Hepatocyte (in vitro differentiated cells): Measurements from ENCODE around the gene SMTN. TPM values are rescaled to one million over a fixed set of nuclear protein-coding genes. Genes with fewer than 3 reads are reported as not detected.

Source experiments
- DNase-seq: peaks from one replicate; pipeline ENCODE4 v3.0.0-alpha.2; 2016; ENCODE audit warnings: low spot score
- H2AFZ ChIP-seq: fragments of 200-600 bp; sonication (generic); 2 replicates; pipeline ENCODE4 v1.6.0; 2016; ENCODE audit warnings: antibody characterized with exemption, mild to moderate bottlenecking
- H3K27ac ChIP-seq: fragments of 200-600 bp; sonication (generic); 2 replicates; pipeline ENCODE4 v1.5.1; 2016; ENCODE audit warnings: mild to moderate bottlenecking
- H3K27me3 ChIP-seq: fragments of 200-600 bp; sonication (generic); 2 replicates; pipeline ENCODE4 v1.6.1; 2016
- H3K36me3 ChIP-seq: fragments of 200-600 bp; sonication (generic); replicated peaks from 2 replicates; pipeline ENCODE4 v1.5.1; 2016; ENCODE audit warnings: low read depth; ENCODE audit not compliant: insufficient read depth
- H3K4me1 ChIP-seq: fragments of 200-600 bp; sonication (generic); 2 replicates; pipeline ENCODE4 v1.5.1; 2016; ENCODE audit warnings: mild to moderate bottlenecking, moderate library complexity; ENCODE audit not compliant: insufficient read depth
- H3K4me2 ChIP-seq: fragments of 200-600 bp; sonication (generic); 2 replicates; pipeline ENCODE4 v1.6.0; 2016
- H3K4me3 ChIP-seq: fragments of 200-600 bp; sonication (generic); 2 replicates; pipeline ENCODE4 v1.5.1; 2016; ENCODE audit warnings: mild to moderate bottlenecking
- H3K79me2 ChIP-seq: fragments of 200-600 bp; sonication (generic); 2 replicates; pipeline ENCODE4 v1.6.0; 2017; ENCODE audit warnings: mild to moderate bottlenecking
- H3K9me2 ChIP-seq: fragments of 200-600 bp; sonication (generic); replicated peaks from 2 replicates; pipeline ENCODE4 v1.6.0; 2017; ENCODE audit warnings: mild to moderate bottlenecking; ENCODE audit not compliant: insufficient read depth
- H3K9me3 ChIP-seq: fragments of 200-600 bp; sonication (generic); 2 replicates; pipeline ENCODE4 v1.5.1; 2016; ENCODE audit warnings: low read depth, mild to moderate bottlenecking
- H4K20me1 ChIP-seq: fragments of 200-600 bp; sonication (generic); 2 replicates; pipeline ENCODE4 v1.6.0; 2016; ENCODE audit warnings: mild to moderate bottlenecking; ENCODE audit not compliant: insufficient read depth, poor library complexity, severe bottlenecking
- CTCF ChIP-seq: fragments of 200-600 bp; sonication (generic); IDR thresholded peaks from 2 replicates; pipeline ENCODE4 v1.5.1; 2016; ENCODE audit warnings: antibody characterized with exemption, mild to moderate bottlenecking; ENCODE audit not compliant: poor library complexity
- EZH2 ChIP-seq: fragments of 200-600 bp; sonication (generic); IDR thresholded peaks from 2 replicates; pipeline ENCODE4 v1.6.1; 2016; ENCODE audit warnings: antibody characterized with exemption, mild to moderate bottlenecking, borderline replicate concordance
- EZH2phosphoT487 ChIP-seq: fragments of 200-600 bp; sonication (generic); IDR thresholded peaks from one replicate; pipeline ENCODE4 v1.6.1; 2018; ENCODE audit warnings: antibody characterized with exemption, mild to moderate bottlenecking, low read depth, moderate library complexity; ENCODE audit not compliant: unreplicated experiment, severe bottlenecking
- WGBS: methylation state at CpG from one replicate; pipeline ENCODE4 v1.1.6; 2016; ENCODE audit warnings: low lambda C conversion rate; ENCODE audit errors: missing lambda C conversion rate; 5-methylcytosine and 5-hydroxymethylcytosine counted together
- polyA plus RNA-seq: library from polyadenylated mRNA; unstranded; fragments of >200 nt; fragmentation: Nextera tagmentation; extraction: Ambion mirVana; gene quantifications from 2 replicates; pipeline ENCODE4 v1.2.1, GENCODE V29; 2016
- total RNA-seq: library from RNA; depleted of rRNA; stranded (reverse); fragments of >200 nt; gene quantifications from 2 replicates; pipeline ENCODE4 v1.2.3, GENCODE V29; 2014

The SMTN gene
- total and polyA plus RNA-seq, 2 experiments from 2014 or later = 64.7 to 88.7 TPM

- H3K79me2 ChIP-seq = no peaks in the 10 kb centered on the region
- no peak for DNase-seq
- H4K20me1 ChIP-seq = no peaks in the 10 kb centered on the region
- H3K4me2 ChIP-seq = no peak overlapping the region
- TF ChIP-seq EZH2 (no peak), CTCF (no peak), EZH2phosphoT487 (no peak)
- no peaks in the 10 kb centered on the region for H3K27me3 ChIP-seq
- no peak overlapping the region for H2AFZ ChIP-seq
- H3K27ac ChIP-seq = no peak overlapping the region
- 95% methylated on average over 7 of the region's 13 CpGs for WGBS
- H3K4me1 ChIP-seq = peaks cover 15% of the 10 kb centered on the region
- no peak overlapping the region for H3K4me3 ChIP-seq
- H3K9me2 ChIP-seq = no peaks in the 10 kb centered on the region
- no peaks in the 10 kb centered on the region for H3K36me3 ChIP-seq
- no peaks in the 10 kb centered on the region for H3K9me3 ChIP-seq
Measured at GRCh38 chr22:31126869-31127175, 45.7 kb downstream of the SMTN start.

- Histone ChIP-seq H2AFZ (no peak overlapping the region), H3K4me2 (no peak overlapping the region), H3K9me3 (no peaks in the 10 kb centered on the region), H3K4me3 (no peak overlapping the region), H3K27ac (no peak overlapping the region), H3K79me2 (no peaks in the 10 kb centered on the region), H3K36me3 (no peaks in the 10 kb centered on the region), H3K4me1 (peaks cover 11% of the 10 kb centered on the region), H3K27me3 (no peaks in the 10 kb centered on the region), H4K20me1 (no peaks in the 10 kb centered on the region), H3K9me2 (no peaks in the 10 kb centered on the region)
- no peak for DNase-seq
- no peak for TF ChIP-seq EZH2
- TF ChIP-seq EZH2phosphoT487 = no peak
- TF ChIP-seq CTCF = no peak
- 92% methylated on average over 16 of the region's 19 CpGs for WGBS
Measured at GRCh38 chr22:31127181-31127772, 46.2 kb downstream of the SMTN start.

GRCh38 chr22:31128156-31128555 is 47.0 kb downstream of the SMTN start:
- H3K79me2 ChIP-seq = no peaks in the 10 kb centered on the region
- no peaks in the 10 kb centered on the region for H3K9me3 ChIP-seq
- no peak for DNase-seq
- no peaks in the 10 kb centered on the region for H3K36me3 ChIP-seq
- H2AFZ ChIP-seq = no peak overlapping the region
- no peaks in the 10 kb centered on the region for H4K20me1 ChIP-seq
- H3K4me1 ChIP-seq = peaks cover 2% of the 10 kb centered on the region
- 94% methylated on average over 7 of the region's 7 CpGs for WGBS
- no peaks in the 10 kb centered on the region for H3K9me2 ChIP-seq
- no peak overlapping the region for H3K27ac ChIP-seq
- TF ChIP-seq EZH2 = no peak
- TF ChIP-seq CTCF = no peak
- no peak for TF ChIP-seq EZH2phosphoT487
- no peak overlapping the region for H3K4me2 ChIP-seq
- no peaks in the 10 kb centered on the region for H3K27me3 ChIP-seq
- no peak overlapping the region for H3K4me3 ChIP-seq

GRCh38 chr22:31130873-31131272 is 49.8 kb downstream of the SMTN start:
- Histone ChIP-seq H3K27me3 (no peaks in the 10 kb centered on the region), H3K27ac (no peak overlapping the region), H3K9me3 (no peaks in the 10 kb centered on the region), H3K4me1 (no peaks in the 10 kb centered on the region), H2AFZ (no peak overlapping the region), H4K20me1 (no peaks in the 10 kb centered on the region), H3K9me2 (no peaks in the 10 kb centered on the region), H3K79me2 (no peaks in the 10 kb centered on the region), H3K4me3 (no peak overlapping the region), H3K36me3 (no peaks in the 10 kb centered on the region), H3K4me2 (no peak overlapping the region)
- 100% methylated on average over 2 of the region's 2 CpGs for WGBS
- TF ChIP-seq CTCF = no peak
- no peak for TF ChIP-seq EZH2
- TF ChIP-seq EZH2phosphoT487 = no peak
- no peak for DNase-seq
